K562 (cell line): ENCODE results near the gene SNX20. TPM values are rescaled to one million over a fixed set of nuclear protein-coding genes. Genes with fewer than 3 reads are reported as not detected.
A peak's percentile ranks its signal among the peaks of the same experiment; 100 is the strongest.

ENCODE experiments used
- CAMTA2 ChIP-seq: fragments of 250-450 bp; sonication (Bioruptor Pico); conservative IDR thresholded peaks from 2 replicates; pipeline ENCODE4 v1.5.1; 2022
- CREB1 ChIP-seq, 2 experiments: sonication (generic) in 1 of 2; formaldehyde crosslinking in 1 of 2; IDR thresholded peaks; 2 replicates each; pipeline versions ENCODE4 v1.6.1 to v1.8.0; 2012 to 2022; ENCODE audit warnings: inconsistent platforms in 1 of 2, mild to moderate bottlenecking in 1 of 2, missing genetic modification reagents in 1 of 2, moderate library complexity in 1 of 2
- E2F1 ChIP-seq: sonication (generic); formaldehyde crosslinking; IDR thresholded peaks from 2 replicates; pipeline ENCODE4 v1.8.1; 2023; ENCODE audit warnings: mild to moderate bottlenecking, missing genetic modification reagents, moderate library complexity
- E2F6 ChIP-seq, 2 experiments: IDR thresholded peaks; 2 replicates each; pipeline ENCODE4 v1.6.1; 2011; ENCODE audit warnings: borderline replicate concordance in 1 of 2, control low read depth in 1 of 2, low read depth in 1 of 2, low read length in 1 of 2, mild to moderate bottlenecking in 1 of 2, mixed read lengths in 1 of 2, moderate library complexity in 1 of 2; ENCODE audit not compliant: insufficient read depth in 1 of 2, insufficient read length in 1 of 2, poor library complexity in 1 of 2, severe bottlenecking in 1 of 2; ENCODE audit errors: extremely low read depth in 1 of 2
- ERF ChIP-seq: fragments of 450-650 bp; formaldehyde crosslinking; IDR thresholded peaks from 2 replicates; pipeline ENCODE4 v1.4.0; 2020; ENCODE audit warnings: mild to moderate bottlenecking, mixed read lengths
- FOS ChIP-seq: IDR thresholded peaks from 3 replicates; pipeline ENCODE4 v1.6.1; 2011; ENCODE audit not compliant: insufficient read length; ENCODE audit errors: extremely low read depth
- FOXA1 ChIP-seq: fragments of 450-650 bp; IDR thresholded peaks from 2 replicates; pipeline ENCODE4 v1.6.1; 2016; ENCODE audit warnings: mild to moderate bottlenecking, borderline replicate concordance
- HDAC8 ChIP-seq: fragments of 450-650 bp; IDR thresholded peaks from 2 replicates; pipeline ENCODE4 v1.6.1; 2016; ENCODE audit warnings: mild to moderate bottlenecking, missing genetic modification characterization, moderate library complexity, missing compliant biosample characterization
- HMG20A ChIP-seq: fragments of 450-650 bp; formaldehyde crosslinking; conservative IDR thresholded peaks from 2 replicates; pipeline ENCODE4 v1.4.0; 2020; ENCODE audit warnings: mild to moderate bottlenecking, mixed read lengths
- HMG20B ChIP-seq: fragments of 250-450 bp; sonication (Bioruptor Pico); IDR thresholded peaks from 2 replicates; pipeline ENCODE4 v1.5.0; 2021; ENCODE audit warnings: mild to moderate bottlenecking
- MAFF ChIP-seq: IDR thresholded peaks from 2 replicates; pipeline ENCODE4 v1.6.1; 2012; ENCODE audit warnings: low read length, improper control_type of control experiment
- NUFIP1 ChIP-seq: fragments of 450-650 bp; IDR thresholded peaks from 2 replicates; pipeline ENCODE4 v1.6.1; 2018; ENCODE audit not compliant: partially characterized antibody
- OTX1 ChIP-seq: fragments of 450-650 bp; formaldehyde crosslinking; IDR thresholded peaks from 2 replicates; pipeline ENCODE4 v1.4.0; 2022; ENCODE audit warnings: mild to moderate bottlenecking
- PHF21A ChIP-seq: fragments of 450-650 bp; IDR thresholded peaks from 2 replicates; pipeline ENCODE4 v1.6.1; 2017; ENCODE audit warnings: low read depth, borderline replicate concordance
- PHF8 ChIP-seq: fragments of 200-600 bp; sonication (generic); IDR thresholded peaks from 2 replicates; pipeline ENCODE4 v1.6.1; 2012; ENCODE audit warnings: mixed run types, mild to moderate bottlenecking, inconsistent platforms, low read length, moderate library complexity, borderline replicate concordance
- POLR2AphosphoS5 ChIP-seq: IDR thresholded peaks from 2 replicates; pipeline ENCODE4 v1.6.1; 2011; ENCODE audit warnings: mild to moderate bottlenecking, low read depth, low read length, moderate library complexity; ENCODE audit not compliant: control insufficient read depth, insufficient read depth
- RBM15 ChIP-seq: fragments of 200-400 bp; formaldehyde crosslinking; IDR thresholded peaks from 2 replicates; pipeline ENCODE4 v1.6.1; 2018; ENCODE audit warnings: mild to moderate bottlenecking, low read length, moderate library complexity; ENCODE audit not compliant: insufficient read depth
- RBM22 ChIP-seq: fragments of 200-400 bp; formaldehyde crosslinking; IDR thresholded peaks from 2 replicates; pipeline ENCODE4 v1.6.1; 2018; ENCODE audit warnings: low read length, low read depth; ENCODE audit not compliant: poor library complexity, severe bottlenecking
- SMC3 ChIP-seq: conservative IDR thresholded peaks from 2 replicates; pipeline ENCODE4 v1.6.1; 2011; ENCODE audit warnings: low read depth, low read length, improper control_type of control experiment; ENCODE audit not compliant: insufficient read depth
- TOE1 ChIP-seq, 2 experiments: fragments of 450-650 bp in 1 of 2; sonication (generic) in 1 of 2; formaldehyde crosslinking in 1 of 2; IDR thresholded peaks; 2 replicates each; pipeline versions ENCODE4 v1.7.1 to v1.8.0; 2016 to 2022; ENCODE audit warnings: borderline replicate concordance in 2 of 2, mild to moderate bottlenecking in 2 of 2, antibody characterized with exemption in 1 of 2, inconsistent platforms in 1 of 2, low read depth in 1 of 2, missing genetic modification reagents in 1 of 2, moderate library complexity in 1 of 2
- ZBTB43 ChIP-seq: sonication (generic); formaldehyde crosslinking; IDR thresholded peaks from 2 replicates; pipeline ENCODE4 v1.8.0; 2023; ENCODE audit warnings: mild to moderate bottlenecking, missing genetic modification reagents
- ZFP36 ChIP-seq: fragments of 150-350 bp; IDR thresholded peaks from 2 replicates; pipeline ENCODE4 v1.6.1; 2018; ENCODE audit warnings: low read length, low read depth; ENCODE audit not compliant: partially characterized antibody
- ZNF347 ChIP-seq: fragments of 450-650 bp; formaldehyde crosslinking; IDR thresholded peaks from 2 replicates; pipeline ENCODE4 v1.4.0; 2020; ENCODE audit warnings: low read depth, mild to moderate bottlenecking, moderate library complexity
- ZNF431 ChIP-seq: sonication (generic); formaldehyde crosslinking; IDR thresholded peaks from 2 replicates; pipeline ENCODE4 v1.8.0; 2022; ENCODE audit warnings: mild to moderate bottlenecking, missing genetic modification reagents
- ZSCAN29 ChIP-seq: fragments of 450-650 bp; IDR thresholded peaks from 2 replicates; pipeline ENCODE4 v1.6.1; 2017
- polyA plus RNA-seq, 8 experiments: library from polyadenylated mRNA; depleted of rRNA in 4 of 8; stranded (reverse) in 5 of 8; unstranded in 3 of 8; fragments of >200 nt; fragmentation: Nextera tagmentation in 2 of 8; fragmentation: Illumina TruSeq in 1 of 8; extraction: Ambion mirVana in 2 of 8; extraction: Trizol in 1 of 8; gene quantifications; 2 replicates each; pipeline versions ENCODE4 v1.2.1 to v1.2.3, GENCODE V29; 2011 to 2014; ENCODE audit warnings: inconsistent platforms in 1 of 8, missing spikeins in 1 of 8
- total RNA-seq, 7 experiments: library from RNA; depleted of rRNA in 6 of 7; stranded (reverse); fragments of >200 nt in 6 of 7; fragmentation: Illumina TruSeq in 2 of 7; extraction: Trizol in 2 of 7; gene quantifications; 2 replicates each; pipeline versions ENCODE4 v1.2.1 to v1.2.3, GENCODE V29; 2011 to 2021; ENCODE audit warnings: low replicate concordance in 1 of 7

SNX20 gene
- total and polyA plus RNA-seq, 9 of the 15 experiments (the other 6 are each of a cell fraction or from before 2014, with no cell fraction given), result 0.04 to 0.07 TPM; not detected in 7

GRCh38 chr16:50635505-50636392, 45.4 kb downstream of the SNX20 start (continued):
- TF ChIP-seq E2F6 (IDR thresholded peaks at IDR 0.05; ENCODE audit: borderline replicate concordance in 1 of 2, extremely low read depth in 1 of 2, insufficient read depth in 1 of 2, insufficient read length in 1 of 2, low read depth in 1 of 2, low read length in 1 of 2, poor library complexity in 1 of 2, severe bottlenecking in 1 of 2) (no peak), ERF (CRISPR knock-in tag) (no peak), HMG20A (CRISPR knock-in tag) (no peak), PHF8 (no peak), ZSCAN29 (no peak), RBM22 (no peak), ZBTB43 (no peak), ZNF431 (CRISPR knock-in tag) (no peak), MAFF (no peak), OTX1 (CRISPR knock-in tag) (no peak), PHF21A (no peak), RBM15 (no peak), POLR2AphosphoS5 (no peak), TOE1 (IDR thresholded peaks at IDR 0.05; ENCODE audit: borderline replicate concordance) (peak; percentile 53; the same call in 1 of the 2 replicates), TOE1 (CRISPR knock-in tag; IDR thresholded peaks at IDR 0.05; ENCODE audit: borderline replicate concordance, low read depth) (no peak), ZNF347 (CRISPR knock-in tag) (no peak), E2F1 (CRISPR knock-in tag) (no peak), HMG20B (CRISPR knock-in tag) (no peak), CREB1 (IDR thresholded peaks at IDR 0.05) (no peak), CREB1 (CRISPR knock-in tag; IDR thresholded peaks at IDR 0.05) (no peak), NUFIP1 (no peak), SMC3 (no peak), CAMTA2 (CRISPR knock-in tag) (no peak), FOXA1 (no peak), HDAC8 (tag) (no peak), ZFP36 (peak; percentile 56), FOS (no peak)
